SK-N-SH treated with all-trans-retinoic acid at 6 μM for 48 hours (cell line): ENCODE data around the gene LMOD3.

Experiments used
- ARNTL ChIP-seq: fragments of 450-650 bp; formaldehyde crosslinking; IDR thresholded peaks from 2 replicates; pipeline ENCODE4 v1.5.0; 2020; ENCODE audit warnings: low read depth, mild to moderate bottlenecking, moderate library complexity, borderline replicate concordance
- BACH2 ChIP-seq: fragments of 250-450 bp; sonication (Bioruptor Pico); IDR thresholded peaks from 2 replicates; pipeline ENCODE4 v1.9.0; 2021; ENCODE audit warnings: mild to moderate bottlenecking, borderline replicate concordance
- CSDC2 ChIP-seq: fragments of 250-450 bp; sonication (Bioruptor Pico); IDR thresholded peaks from 2 replicates; pipeline ENCODE4 v1.5.0; 2020; ENCODE audit warnings: mild to moderate bottlenecking, moderate library complexity
- ESRRG ChIP-seq: fragments of 250-450 bp; sonication (Bioruptor Pico); IDR thresholded peaks from 2 replicates; pipeline ENCODE4 v1.6.1; 2021; ENCODE audit warnings: mild to moderate bottlenecking
- GLIS3 ChIP-seq: fragments of 250-450 bp; sonication (Bioruptor Pico); IDR thresholded peaks from 2 replicates; pipeline ENCODE4 v1.5.0; 2020; ENCODE audit warnings: mild to moderate bottlenecking, moderate library complexity
- ISL1 ChIP-seq: fragments of 250-450 bp; sonication (Bioruptor Pico); IDR thresholded peaks from 2 replicates; pipeline ENCODE4 v2.1.2; 2022; ENCODE audit warnings: mild to moderate bottlenecking, moderate library complexity
- RARB ChIP-seq: fragments of 250-450 bp; sonication (Bioruptor Pico); IDR thresholded peaks from 2 replicates; pipeline ENCODE4 v1.8.0; 2021; ENCODE audit warnings: mild to moderate bottlenecking, moderate library complexity
- SNAI2 ChIP-seq: fragments of 250-450 bp; sonication (Bioruptor Pico); IDR thresholded peaks from 2 replicates; pipeline ENCODE4 v1.5.0; 2020; ENCODE audit warnings: mild to moderate bottlenecking, moderate library complexity
- TOX ChIP-seq: fragments of 250-450 bp; sonication (Bioruptor Pico); IDR thresholded peaks from 2 replicates; pipeline ENCODE4 v1.8.0; 2021; ENCODE audit warnings: mild to moderate bottlenecking, moderate library complexity, borderline replicate concordance
- ZFP3 ChIP-seq: fragments of 250-450 bp; sonication (Bioruptor Pico); IDR thresholded peaks from 2 replicates; pipeline ENCODE4 v1.5.0; 2020; ENCODE audit warnings: mild to moderate bottlenecking, moderate library complexity
- TF ChIP-seq, protein P1 (sequence below): fragments of 250-450 bp; sonication (Bioruptor Pico); IDR thresholded peaks from 2 replicates; pipeline ENCODE4 v1.8.0; 2021; ENCODE audit warnings: low read depth, mild to moderate bottlenecking, moderate library complexity, borderline replicate concordance
- TF ChIP-seq, protein P2 (sequence below): fragments of 250-450 bp; sonication (Bioruptor Pico); IDR thresholded peaks from 2 replicates; pipeline ENCODE4 v1.5.0; 2020; ENCODE audit warnings: mild to moderate bottlenecking, moderate library complexity
- TF ChIP-seq, protein P3 (sequence below): fragments of 250-450 bp; sonication (Bioruptor Pico); IDR thresholded peaks from 2 replicates; pipeline ENCODE4 v1.5.1; 2021; ENCODE audit warnings: mild to moderate bottlenecking, moderate library complexity
- TF ChIP-seq, protein P4 (sequence below): fragments of 250-450 bp; sonication (Bioruptor Pico); IDR thresholded peaks from 2 replicates; pipeline ENCODE4 v1.5.1; 2020; ENCODE audit warnings: low read depth, mild to moderate bottlenecking, moderate library complexity

DNA sequence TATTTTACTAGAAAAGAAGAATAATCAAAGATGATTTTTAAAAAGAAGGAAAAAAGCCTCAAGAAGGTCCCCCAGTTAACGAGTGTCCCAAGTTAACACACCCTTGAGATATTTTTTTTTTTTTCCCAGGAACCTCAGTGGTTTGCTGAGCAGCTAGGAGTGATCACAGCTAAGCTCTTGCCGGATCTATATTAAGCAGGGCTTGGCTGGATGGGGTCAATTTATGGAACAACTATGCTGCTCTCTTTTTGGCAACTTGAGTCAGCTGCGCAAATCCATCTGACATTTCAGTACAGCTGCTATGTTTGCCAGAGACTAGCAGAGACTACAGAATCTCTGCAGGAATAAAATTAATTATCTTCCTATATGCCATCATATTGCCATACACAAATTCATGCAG is at the start of gene LMOD3:
- no peak for TF ChIP-seq TOX (CRISPR knock-in tag)
- no peak for TF ChIP-seq CSDC2
- no peak for TF ChIP-seq ISL1 (CRISPR knock-in tag)
- no peak for TF ChIP-seq SNAI2 (CRISPR knock-in tag)
- no peak for TF ChIP-seq ESRRG (CRISPR knock-in tag)
- TF ChIP-seq, protein P1, sequence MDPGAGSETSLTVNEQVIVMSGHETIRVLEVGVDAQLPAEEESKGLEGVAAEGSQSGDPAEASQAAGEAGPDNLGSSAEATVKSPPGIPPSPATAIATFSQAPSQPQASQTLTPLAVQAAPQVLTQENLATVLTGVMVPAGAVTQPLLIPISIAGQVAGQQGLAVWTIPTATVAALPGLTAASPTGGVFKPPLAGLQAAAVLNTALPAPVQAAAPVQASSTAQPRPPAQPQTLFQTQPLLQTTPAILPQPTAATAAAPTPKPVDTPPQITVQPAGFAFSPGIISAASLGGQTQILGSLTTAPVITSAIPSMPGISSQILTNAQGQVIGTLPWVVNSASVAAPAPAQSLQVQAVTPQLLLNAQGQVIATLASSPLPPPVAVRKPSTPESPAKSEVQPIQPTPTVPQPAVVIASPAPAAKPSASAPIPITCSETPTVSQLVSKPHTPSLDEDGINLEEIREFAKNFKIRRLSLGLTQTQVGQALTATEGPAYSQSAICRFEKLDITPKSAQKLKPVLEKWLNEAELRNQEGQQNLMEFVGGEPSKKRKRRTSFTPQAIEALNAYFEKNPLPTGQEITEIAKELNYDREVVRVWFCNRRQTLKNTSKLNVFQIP (CRISPR knock-in tag), result no peak
- TF ChIP-seq, protein P2, sequence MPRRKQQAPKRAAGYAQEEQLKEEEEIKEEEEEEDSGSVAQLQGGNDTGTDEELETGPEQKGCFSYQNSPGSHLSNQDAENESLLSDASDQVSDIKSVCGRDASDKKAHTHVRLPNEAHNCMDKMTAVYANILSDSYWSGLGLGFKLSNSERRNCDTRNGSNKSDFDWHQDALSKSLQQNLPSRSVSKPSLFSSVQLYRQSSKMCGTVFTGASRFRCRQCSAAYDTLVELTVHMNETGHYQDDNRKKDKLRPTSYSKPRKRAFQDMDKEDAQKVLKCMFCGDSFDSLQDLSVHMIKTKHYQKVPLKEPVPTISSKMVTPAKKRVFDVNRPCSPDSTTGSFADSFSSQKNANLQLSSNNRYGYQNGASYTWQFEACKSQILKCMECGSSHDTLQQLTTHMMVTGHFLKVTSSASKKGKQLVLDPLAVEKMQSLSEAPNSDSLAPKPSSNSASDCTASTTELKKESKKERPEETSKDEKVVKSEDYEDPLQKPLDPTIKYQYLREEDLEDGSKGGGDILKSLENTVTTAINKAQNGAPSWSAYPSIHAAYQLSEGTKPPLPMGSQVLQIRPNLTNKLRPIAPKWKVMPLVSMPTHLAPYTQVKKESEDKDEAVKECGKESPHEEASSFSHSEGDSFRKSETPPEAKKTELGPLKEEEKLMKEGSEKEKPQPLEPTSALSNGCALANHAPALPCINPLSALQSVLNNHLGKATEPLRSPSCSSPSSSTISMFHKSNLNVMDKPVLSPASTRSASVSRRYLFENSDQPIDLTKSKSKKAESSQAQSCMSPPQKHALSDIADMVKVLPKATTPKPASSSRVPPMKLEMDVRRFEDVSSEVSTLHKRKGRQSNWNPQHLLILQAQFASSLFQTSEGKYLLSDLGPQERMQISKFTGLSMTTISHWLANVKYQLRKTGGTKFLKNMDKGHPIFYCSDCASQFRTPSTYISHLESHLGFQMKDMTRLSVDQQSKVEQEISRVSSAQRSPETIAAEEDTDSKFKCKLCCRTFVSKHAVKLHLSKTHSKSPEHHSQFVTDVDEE (CRISPR knock-in tag), result no peak
- TF ChIP-seq, protein P3, sequence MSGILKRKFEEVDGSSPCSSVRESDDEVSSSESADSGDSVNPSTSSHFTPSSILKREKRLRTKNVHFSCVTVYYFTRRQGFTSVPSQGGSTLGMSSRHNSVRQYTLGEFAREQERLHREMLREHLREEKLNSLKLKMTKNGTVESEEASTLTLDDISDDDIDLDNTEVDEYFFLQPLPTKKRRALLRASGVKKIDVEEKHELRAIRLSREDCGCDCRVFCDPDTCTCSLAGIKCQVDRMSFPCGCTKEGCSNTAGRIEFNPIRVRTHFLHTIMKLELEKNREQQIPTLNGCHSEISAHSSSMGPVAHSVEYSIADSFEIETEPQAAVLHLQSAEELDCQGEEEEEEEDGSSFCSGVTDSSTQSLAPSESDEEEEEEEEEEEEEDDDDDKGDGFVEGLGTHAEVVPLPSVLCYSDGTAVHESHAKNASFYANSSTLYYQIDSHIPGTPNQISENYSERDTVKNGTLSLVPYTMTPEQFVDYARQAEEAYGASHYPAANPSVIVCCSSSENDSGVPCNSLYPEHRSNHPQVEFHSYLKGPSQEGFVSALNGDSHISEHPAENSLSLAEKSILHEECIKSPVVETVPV, result no peak
- TF ChIP-seq ZFP3, result no peak
- TF ChIP-seq GLIS3 (CRISPR knock-in tag), result no peak
- no peak for TF ChIP-seq RARB (CRISPR knock-in tag)
- TF ChIP-seq BACH2 (CRISPR knock-in tag), result no peak
- TF ChIP-seq, protein P4, sequence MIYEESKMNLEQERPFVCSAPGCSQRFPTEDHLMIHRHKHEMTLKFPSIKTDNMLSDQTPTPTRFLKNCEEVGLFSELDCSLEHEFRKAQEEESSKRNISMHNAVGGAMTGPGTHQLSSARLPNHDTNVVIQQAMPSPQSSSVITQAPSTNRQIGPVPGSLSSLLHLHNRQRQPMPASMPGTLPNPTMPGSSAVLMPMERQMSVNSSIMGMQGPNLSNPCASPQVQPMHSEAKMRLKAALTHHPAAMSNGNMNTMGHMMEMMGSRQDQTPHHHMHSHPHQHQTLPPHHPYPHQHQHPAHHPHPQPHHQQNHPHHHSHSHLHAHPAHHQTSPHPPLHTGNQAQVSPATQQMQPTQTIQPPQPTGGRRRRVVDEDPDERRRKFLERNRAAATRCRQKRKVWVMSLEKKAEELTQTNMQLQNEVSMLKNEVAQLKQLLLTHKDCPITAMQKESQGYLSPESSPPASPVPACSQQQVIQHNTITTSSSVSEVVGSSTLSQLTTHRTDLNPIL (CRISPR knock-in tag), result no peak
- TF ChIP-seq ARNTL (CRISPR knock-in tag), result no peak
